ENCODE data around the gene RAB29. TPM values are rescaled to one million over a fixed set of nuclear protein-coding genes. Genes with fewer than 3 reads are reported as not detected.

Gene RAB29
- total and polyA plus RNA-seq, 2 donors (not counting 1 experiment from before 2014, with no cell fraction given), result 34.5 to 35.2 TPM

- Histone ChIP-seq H3K27me3 (ENCODE audit: control insufficient read depth, insufficient read depth, low read length) (peaks cover 9% of the 10 kb centered on the region), H3K27ac (ENCODE audit: insufficient read depth, low read length) (no peak overlapping the region), H3K4me1 (ENCODE audit: control insufficient read depth, extremely low read depth, insufficient read depth, low read length) (no peaks in the 10 kb centered on the region), H3K9me3 (ENCODE audit: control insufficient read depth, insufficient read depth, low read depth, low read length) (no peaks in the 10 kb centered on the region), H3K79me2 (ENCODE audit: control insufficient read depth, insufficient read depth, low read length) (no peaks in the 10 kb centered on the region), H3K9ac (ENCODE audit: insufficient read depth, low read length) (no peak overlapping the region), H3K36me3 (ENCODE audit: control insufficient read depth, insufficient read depth, low read length) (no peaks in the 10 kb centered on the region), H2AFZ (ENCODE audit: low read length) (no peak overlapping the region), H4K20me1 (ENCODE audit: control insufficient read depth, extremely low read depth, insufficient read depth, low read length) (no peaks in the 10 kb centered on the region), H3K4me2 (ENCODE audit: extremely low read depth, insufficient read depth, low read length) (no peak overlapping the region), H3K4me3 (replicated peaks in 1 of 4; ENCODE audit: control extremely low read depth in 1 of 4, insufficient read depth in 1 of 4, low read depth in 3 of 4, low read length in 4 of 4) (no peak overlapping the region)
- TF ChIP-seq CTCF (conservative IDR thresholded peaks at IDR 0.05 in 1 of 2, IDR thresholded peaks at IDR 0.05 in 1 of 2; ENCODE audit: low read depth in 1 of 2, low read length in 2 of 2) (no peak), EZH2 (IDR thresholded peaks at IDR 0.05; ENCODE audit: low read length, missing control alignments) (no peak)
- no peak for DNase-seq (ENCODE audit: low read depth in 2 of 2)
These were observed 47.1 kb upstream of the RAB29 start for GRCh38 chr1:205822397-205822796.

GRCh38 chr1:205817988-205818387, 42.7 kb upstream of the RAB29 start:
- TF ChIP-seq CTCF (conservative IDR thresholded peaks at IDR 0.05 in 1 of 2, IDR thresholded peaks at IDR 0.05 in 1 of 2; ENCODE audit: low read depth in 1 of 2, low read length in 2 of 2), result no peak
- TF ChIP-seq EZH2 (IDR thresholded peaks at IDR 0.05; ENCODE audit: low read length, missing control alignments), result no peak
- Histone ChIP-seq H2AFZ (ENCODE audit: low read length) (no peak overlapping the region), H3K4me2 (ENCODE audit: extremely low read depth, insufficient read depth, low read length) (no peak overlapping the region), H3K36me3 (ENCODE audit: control insufficient read depth, insufficient read depth, low read length) (no peaks in the 10 kb centered on the region), H3K4me3 (replicated peaks in 1 of 4; ENCODE audit: control extremely low read depth in 1 of 4, insufficient read depth in 1 of 4, low read depth in 3 of 4, low read length in 4 of 4) (no peak overlapping the region), H4K20me1 (ENCODE audit: control insufficient read depth, extremely low read depth, insufficient read depth, low read length) (no peaks in the 10 kb centered on the region), H3K9ac (ENCODE audit: insufficient read depth, low read length) (no peak overlapping the region), H3K79me2 (ENCODE audit: control insufficient read depth, insufficient read depth, low read length) (no peaks in the 10 kb centered on the region), H3K27ac (ENCODE audit: insufficient read depth, low read length) (no peak overlapping the region), H3K4me1 (ENCODE audit: control insufficient read depth, extremely low read depth, insufficient read depth, low read length) (no peaks in the 10 kb centered on the region), H3K9me3 (ENCODE audit: control insufficient read depth, insufficient read depth, low read depth, low read length) (no peaks in the 10 kb centered on the region), H3K27me3 (ENCODE audit: control insufficient read depth, insufficient read depth, low read length) (no peaks in the 10 kb centered on the region)
- no peak for DNase-seq (ENCODE audit: low read depth in 2 of 2)

- H3K9me3 ChIP-seq (ENCODE audit: control insufficient read depth, insufficient read depth, low read depth, low read length), result no peaks in the 10 kb centered on the region
- no peaks in the 10 kb centered on the region for H4K20me1 ChIP-seq (ENCODE audit: control insufficient read depth, extremely low read depth, insufficient read depth, low read length)
- no peak overlapping the region for H3K4me3 ChIP-seq (replicated peaks in 1 of 4; ENCODE audit: control extremely low read depth in 1 of 4, insufficient read depth in 1 of 4, low read depth in 3 of 4, low read length in 4 of 4)
- DNase-seq (ENCODE audit: low read depth in 2 of 2), result no peak
- no peak for TF ChIP-seq EZH2 (IDR thresholded peaks at IDR 0.05; ENCODE audit: low read length, missing control alignments)
- TF ChIP-seq CTCF (conservative IDR thresholded peaks at IDR 0.05 in 1 of 2, IDR thresholded peaks at IDR 0.05 in 1 of 2; ENCODE audit: low read depth in 1 of 2, low read length in 2 of 2), result no peak
- no peaks in the 10 kb centered on the region for H3K36me3 ChIP-seq (ENCODE audit: control insufficient read depth, insufficient read depth, low read length)
- H2AFZ ChIP-seq (ENCODE audit: low read length), result no peak overlapping the region
- H3K27me3 ChIP-seq (ENCODE audit: control insufficient read depth, insufficient read depth, low read length), result no peaks in the 10 kb centered on the region
- no peak overlapping the region for H3K9ac ChIP-seq (ENCODE audit: insufficient read depth, low read length)
- no peak overlapping the region for H3K4me2 ChIP-seq (ENCODE audit: extremely low read depth, insufficient read depth, low read length)
- H3K79me2 ChIP-seq (ENCODE audit: control insufficient read depth, insufficient read depth, low read length), result no peaks in the 10 kb centered on the region
- H3K4me1 ChIP-seq (ENCODE audit: control insufficient read depth, extremely low read depth, insufficient read depth, low read length), result no peaks in the 10 kb centered on the region
- no peak overlapping the region for H3K27ac ChIP-seq (ENCODE audit: insufficient read depth, low read length)
These were observed 42.1 kb upstream of the RAB29 start for GRCh38 chr1:205817364-205817763.
